Heart left ventricle (tissue), 16 donors: ENCODE measurements around the gene NOX3. TPM values are rescaled to one million over a fixed set of nuclear protein-coding genes. Genes with fewer than 3 reads are reported as not detected.

Experiments used
- ATAC-seq, 4 donors: fragments of 200-7000 bp; cut with Tn5 transposase; one replicate each; pipeline ENCODE4 v1.9.1; 2020 to 2022; ENCODE audit warnings: moderate library complexity in 4 of 4, mild to moderate bottlenecking in 3 of 4, moderate number of reproducible peaks in 1 of 4
- DNase-seq, 5 donors: peaks; one replicate each; pipeline ENCODE4 v3.0.0-alpha.2; 2020
- H3K27ac ChIP-seq, 12 donors: fragments of 200-600 bp; sonication (generic) in 4 of 12; one replicate each; pipeline versions ENCODE4 v1.5.0 to v1.8.0; 2016 to 2022; ENCODE audit warnings: mild to moderate bottlenecking in 2 of 12
- H3K27me3 ChIP-seq, 9 donors: fragments of 200-600 bp; sonication (generic) in 2 of 9; one replicate each; pipeline versions ENCODE4 v1.5.1 to v1.8.0; 2016 to 2022; ENCODE audit warnings: mild to moderate bottlenecking in 3 of 9
- H3K36me3 ChIP-seq, 9 donors: fragments of 200-600 bp; sonication (generic) in 2 of 9; one replicate each; pipeline versions ENCODE4 v1.5.0 to v1.8.0; 2018 to 2022; ENCODE audit warnings: mild to moderate bottlenecking in 2 of 9
- H3K4me1 ChIP-seq, 12 donors: fragments of 200-600 bp; sonication (generic) in 4 of 12; one replicate each; pipeline versions ENCODE4 v1.5.0 to v1.8.0; 2016 to 2022; ENCODE audit warnings: mild to moderate bottlenecking in 3 of 12
- H3K4me3 ChIP-seq, 12 donors: fragments of 200-600 bp; sonication (generic) in 4 of 12; one replicate each; pipeline versions ENCODE4 v1.5.0 to v1.8.0; 2017 to 2022; ENCODE audit warnings: mild to moderate bottlenecking in 9 of 12, moderate library complexity in 4 of 12
- H3K9me3 ChIP-seq, 12 donors: fragments of 200-600 bp; sonication (generic) in 4 of 12; one replicate each; pipeline versions ENCODE4 v1.5.0 to v1.8.0; 2016 to 2022; ENCODE audit warnings: mild to moderate bottlenecking in 1 of 12
- POLR2A ChIP-seq, 2 donors: fragments of 450-650 bp; IDR thresholded peaks; one replicate each; pipeline ENCODE4 v1.6.1; 2017; ENCODE audit warnings: antibody characterized with exemption in 2 of 2, mild to moderate bottlenecking in 2 of 2, moderate library complexity in 2 of 2
- WGBS, 4 donors: extraction: QIAGEN DNeasy Blood & Tissue Kit in 2 of 4; methylation state at CpG; one replicate each; pipeline versions ENCODE4 v1.1.5 to v1.1.7; 2013 to 2018; 5-methylcytosine and 5-hydroxymethylcytosine counted together
- intact Hi-C, 10 donors: fragments of 100-400 bp; cut with DNase I; formaldehyde crosslinking; loops; one replicate each; pipeline versions ENCODE4 v1.11.1 to v1.14.2; 2022
- polyA plus RNA-seq, 2 donors: library from polyadenylated mRNA; stranded (reverse); fragments of 200-250 nt; gene quantifications; one replicate each; pipeline ENCODE4 v1.2.3, GENCODE V29; 2013
- total RNA-seq, 9 donors: library from RNA; depleted of rRNA in 2 of 9; stranded (reverse); fragments of >200 nt in 2 of 9; fragmentation: NEBNext Ultra II Directional in 3 of 9; extraction: Animal tissue kit (Norgen Biotek cat#: 25700) in 3 of 9; gene quantifications; one replicate each; pipeline versions ENCODE4 v1.1.0 to v1.2.4, GENCODE V29; 2016 to 2023
- TF ChIP-seq, protein P1 (sequence below), 12 donors: fragments of 200-600 bp; sonication (generic) in 4 of 12; IDR thresholded peaks; one replicate each; pipeline versions ENCODE4 v1.5.0 to v1.8.0; 2018 to 2022; ENCODE audit warnings: antibody characterized with exemption in 12 of 12, mild to moderate bottlenecking in 5 of 12
- donor health status: ischemic (EF 13 %, LVEDD 7.1; RV severe dilation, severe dysfunction).
- donor health status: healthy with polysubstance abuse.
- donor health status: DM: no; HTN: yes; CAD: no.
- donor health status: DM: no; HTN: no; CAD: no.
- donor health status: ischemic (EF 25% LVEDD 6.9; RV normal size, moderate dysfunction).
- donor health status: ischemic (EF 25% LVEDD 5.7; RV mildly dilated, moderate dysfunction).
- donor health status: healthy.
- donor health status: DM: yes; HTN: yes; CAD: no.
- donor health status: ischemic (EF 35%, LVEDD 5.7; RV mildly dilated, moderate dysfunction).
- donor health status: nonischemic (EF 11% LVEDD 7.7; RV severe dilation, severe dysfunction).
- donor health status: DM: yes; HTN: yes; CAD: no.
- donor health status: PGD.
- donor health status: ischemic (EF 29% LVEDD 5.4; RV normal size, mild dysfunction).
- donor health status: nonischemic (EF 23%, LVEDD 6.1; RV moderate dilation, normal function).

Gene NOX3
- total and polyA plus RNA-seq, 11 donors = not detected

DNA sequence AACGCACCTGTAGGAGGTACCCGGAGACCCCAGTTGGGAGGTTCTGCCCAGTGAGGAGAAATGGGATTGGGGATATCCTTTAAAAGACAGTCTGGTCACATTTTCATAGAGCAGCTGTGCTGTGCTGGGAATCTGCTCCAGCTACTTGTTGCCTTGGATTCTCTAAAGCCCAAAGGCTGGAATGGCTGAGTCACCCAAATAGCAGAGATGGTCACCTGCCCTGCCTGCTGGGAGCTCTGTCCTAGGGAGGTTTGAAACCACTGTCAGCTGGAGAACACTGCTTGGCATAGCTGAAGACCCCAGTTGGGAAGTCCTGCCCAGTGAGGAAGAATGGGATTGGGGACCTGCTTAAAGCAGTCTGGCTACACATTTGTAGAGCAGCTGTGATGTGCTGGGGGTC, 106.5 kb downstream of the NOX3 start:
- TF ChIP-seq POLR2A (IDR thresholded peaks at IDR 0.05) = no peak
- TF ChIP-seq, protein P1, sequence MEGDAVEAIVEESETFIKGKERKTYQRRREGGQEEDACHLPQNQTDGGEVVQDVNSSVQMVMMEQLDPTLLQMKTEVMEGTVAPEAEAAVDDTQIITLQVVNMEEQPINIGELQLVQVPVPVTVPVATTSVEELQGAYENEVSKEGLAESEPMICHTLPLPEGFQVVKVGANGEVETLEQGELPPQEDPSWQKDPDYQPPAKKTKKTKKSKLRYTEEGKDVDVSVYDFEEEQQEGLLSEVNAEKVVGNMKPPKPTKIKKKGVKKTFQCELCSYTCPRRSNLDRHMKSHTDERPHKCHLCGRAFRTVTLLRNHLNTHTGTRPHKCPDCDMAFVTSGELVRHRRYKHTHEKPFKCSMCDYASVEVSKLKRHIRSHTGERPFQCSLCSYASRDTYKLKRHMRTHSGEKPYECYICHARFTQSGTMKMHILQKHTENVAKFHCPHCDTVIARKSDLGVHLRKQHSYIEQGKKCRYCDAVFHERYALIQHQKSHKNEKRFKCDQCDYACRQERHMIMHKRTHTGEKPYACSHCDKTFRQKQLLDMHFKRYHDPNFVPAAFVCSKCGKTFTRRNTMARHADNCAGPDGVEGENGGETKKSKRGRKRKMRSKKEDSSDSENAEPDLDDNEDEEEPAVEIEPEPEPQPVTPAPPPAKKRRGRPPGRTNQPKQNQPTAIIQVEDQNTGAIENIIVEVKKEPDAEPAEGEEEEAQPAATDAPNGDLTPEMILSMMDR (IDR thresholded peaks at IDR 0.05) = no peak
- DNase-seq = no peak
- intact Hi-C loops = no loop called here
- Histone ChIP-seq H3K9me3 (peaks cover 0 to 49% (median 15%) of the 10 kb centered on the region in 12 donors), H3K27ac (no peak overlapping the region), H3K4me1 (no peaks in the 10 kb centered on the region), H3K4me3 (no peak overlapping the region), H3K36me3 (no peaks in the 10 kb centered on the region), H3K27me3 (peaks cover 0 to 11% (median 0%) of the 10 kb centered on the region in 9 donors)
- WGBS, 4 donors = 89 to 100% (median 93%) methylated on average over 2 of the region's 2 CpGs
- no peak for ATAC-seq

DNA sequence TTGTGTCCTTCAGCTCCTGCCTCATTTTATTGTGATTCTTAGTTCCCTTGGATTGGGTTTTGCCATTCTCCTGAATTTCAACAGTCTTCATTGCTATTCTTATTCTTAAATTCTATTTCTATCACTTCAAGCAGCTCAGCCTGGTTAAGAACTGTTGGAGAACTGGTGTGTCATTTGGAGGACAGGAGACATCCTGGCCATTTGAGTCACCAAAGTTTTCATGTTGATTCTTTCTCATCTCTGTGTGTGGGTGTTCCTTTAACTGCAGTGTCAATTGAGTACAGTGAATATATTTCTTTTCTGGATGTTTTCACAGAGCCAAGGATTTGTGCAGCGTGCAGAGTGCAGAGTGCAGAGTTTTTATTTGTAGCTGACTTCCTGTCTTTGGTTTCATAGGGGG, 107.8 kb downstream of the NOX3 start:
- H3K36me3 ChIP-seq = no peaks in the 10 kb centered on the region
- TF ChIP-seq, protein P1 (IDR thresholded peaks at IDR 0.05) = no peak
- TF ChIP-seq POLR2A (IDR thresholded peaks at IDR 0.05) = no peak
- DNase-seq (no peak), ATAC-seq (no peak)
- peaks cover 0 to 36% (median 6%) of the 10 kb centered on the region in 12 donors for H3K9me3 ChIP-seq
- H3K27ac ChIP-seq = no peak overlapping the region
- H3K4me3 ChIP-seq = no peak overlapping the region
- intact Hi-C loops = no loop called here
- no peaks in the 10 kb centered on the region for H3K4me1 ChIP-seq
- peaks cover 0 to 11% (median 0%) of the 10 kb centered on the region in 9 donors for H3K27me3 ChIP-seq
- 67 to 81% (median 68%) methylated on average over 1 of the region's 1 CpG for WGBS, 4 donors

DNA sequence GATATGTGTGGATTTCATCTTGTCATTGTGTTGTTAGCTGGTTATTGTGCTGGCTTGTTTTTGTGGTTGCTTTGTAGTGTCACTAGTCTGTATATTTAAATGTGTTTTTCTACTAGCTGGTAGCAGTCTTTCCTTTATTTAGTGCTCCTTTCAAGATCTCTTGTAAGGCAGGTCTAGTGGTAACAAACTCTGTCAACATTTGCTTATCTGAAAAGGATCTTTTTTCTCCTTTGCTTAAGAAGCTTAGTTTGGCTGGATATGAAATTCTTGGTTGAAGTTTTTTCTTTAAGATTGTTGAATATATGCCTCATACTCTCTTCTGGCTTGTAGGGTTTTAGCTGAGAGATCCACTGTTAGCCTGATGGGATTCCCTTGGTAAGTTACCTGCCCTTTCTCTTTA, 108.7 kb downstream of the NOX3 start:
- Histone ChIP-seq H3K4me3 (no peak overlapping the region), H3K27me3 (peaks cover 0 to 11% (median 0%) of the 10 kb centered on the region in 9 donors), H3K9me3 (peaks cover 0 to 36% (median 6%) of the 10 kb centered on the region in 12 donors), H3K4me1 (no peaks in the 10 kb centered on the region), H3K36me3 (no peaks in the 10 kb centered on the region), H3K27ac (no peak overlapping the region)
- ATAC-seq (no peak), DNase-seq (no peak)
- TF ChIP-seq, protein P1 (IDR thresholded peaks at IDR 0.05) = no peak
- TF ChIP-seq POLR2A (IDR thresholded peaks at IDR 0.05) = no peak
- intact Hi-C loops = no loop called here

Other genes with a start within 250 kb of the NOX3 start
- gene CLDN20, start 191.8 kb downstream of the NOX3 start, total RNA-seq = not detected
- gene CLDN20, start 191.8 kb downstream of the NOX3 start, polyA plus RNA-seq = under 1 TPM in 1 of 2 donors, not detected in 1; 0.30 TPM
- 10 to 100 TPM; 11.4 to 24.5 (median 20.2) TPM for gene TFB1M, start 141.4 kb downstream of the NOX3 start, total RNA-seq
- 10 to 100 TPM; 14.2 to 15.5 TPM for gene TFB1M, start 141.4 kb downstream of the NOX3 start, polyA plus RNA-seq